IMR-90 (cell line): ENCODE measurements around the gene SNX30. TPM values are rescaled to one million over a fixed set of nuclear protein-coding genes. Genes with fewer than 3 reads are reported as not detected.

ENCODE experiments used
- ATAC-seq: fragments of 200-7000 bp; cut with Tn5 transposase; 2 replicates; pipeline ENCODE4 v1.9.1; 2020; ENCODE audit warnings: low read depth, mild to moderate bottlenecking, moderate library complexity
- BruUV-seq: library from RNA; stranded (reverse); fragments of 400-500 nt; replicated peaks from 2 replicates; lab custom pipeline; 2021; lab: Mats Ljungman, UMichigan
- CTCF ChIA-PET: fragments of 300-600 bp; formaldehyde crosslinking; extraction: SDS; loops from one replicate; lab custom pipeline; 2021; ENCODE audit warnings: antibody characterized with exemption; lab: Yijun Ruan, JAX
- POLR2A ChIA-PET: fragments of 300-600 bp; sonication (Branson Sonifier 250); formaldehyde crosslinking; loops from one replicate; lab custom pipeline; 2022; ENCODE audit warnings: antibody characterized with exemption; ENCODE audit not compliant: unreplicated experiment; lab: Charles Lee
- DNase-seq: peaks from one replicate; pipeline ENCODE4 v3.0.0; 2013
- H2AFZ ChIP-seq: replicated peaks from 2 replicates; pipeline ENCODE3; 2013; ENCODE audit warnings: low read length, mild to moderate bottlenecking; ENCODE audit not compliant: poor library complexity
- H2AK5ac ChIP-seq: 2 replicates; pipeline ENCODE4 v1.6.1; 2013; ENCODE audit warnings: low read depth, low read length, inconsistent platforms
- H2AK9ac ChIP-seq: replicated peaks from 2 replicates; pipeline ENCODE3; 2013; ENCODE audit warnings: mild to moderate bottlenecking, low read depth, low read length, moderate library complexity; ENCODE audit not compliant: poor library complexity
- H2BK120ac ChIP-seq: 2 replicates; pipeline ENCODE4 v1.6.1; 2013; ENCODE audit warnings: low read depth, low read length, inconsistent platforms
- H2BK15ac ChIP-seq: 3 replicates; pipeline ENCODE4 v1.6.1; 2013; ENCODE audit warnings: low read depth, low read length, inconsistent platforms
- H2BK20ac ChIP-seq: 2 replicates; pipeline ENCODE4 v1.6.1; 2013; ENCODE audit warnings: low read depth, mild to moderate bottlenecking, inconsistent platforms, low read length, moderate library complexity
- H2BK5ac ChIP-seq: 2 replicates; pipeline ENCODE4 v1.6.1; 2013; ENCODE audit warnings: mild to moderate bottlenecking, low read depth, low read length, inconsistent platforms; ENCODE audit not compliant: poor library complexity, severe bottlenecking
- H3K14ac ChIP-seq: replicated peaks from 2 replicates; pipeline ENCODE4 v1.6.1; 2013; ENCODE audit warnings: low read depth, low read length, inconsistent platforms
- H3K18ac ChIP-seq: 2 replicates; pipeline ENCODE4 v1.6.1; 2013; ENCODE audit warnings: low read depth, low read length, control low read depth
- H3K23ac ChIP-seq: 2 replicates; pipeline ENCODE4 v1.6.1; 2013; ENCODE audit warnings: low read depth, low read length, inconsistent platforms
- H3K27ac ChIP-seq: 2 replicates; pipeline ENCODE4 v1.5.1; 2013; ENCODE audit warnings: mild to moderate bottlenecking, control low read depth, low read length; ENCODE audit not compliant: insufficient read depth
- H3K27me3 ChIP-seq: 2 replicates; pipeline ENCODE4 v1.6.1; 2013; ENCODE audit warnings: low read length; ENCODE audit not compliant: control insufficient read depth, insufficient read depth
- H3K36me3 ChIP-seq: 2 replicates; pipeline ENCODE4 v1.6.1; 2013; ENCODE audit warnings: low read length, mixed read lengths; ENCODE audit not compliant: control insufficient read depth, insufficient read depth
- H3K4ac ChIP-seq: 2 replicates; pipeline ENCODE4 v1.6.1; 2013; ENCODE audit warnings: low read depth, low read length, inconsistent platforms
- H3K4me1 ChIP-seq: 2 replicates; pipeline ENCODE4 v1.6.1; 2013; ENCODE audit warnings: low read length, mixed read lengths; ENCODE audit not compliant: control insufficient read depth, insufficient read depth
- H3K4me2 ChIP-seq: 2 replicates; pipeline ENCODE4 v1.6.1; 2013; ENCODE audit warnings: low read depth, mild to moderate bottlenecking, control low read depth, low read length, moderate library complexity
- H3K4me3 ChIP-seq: 2 replicates; pipeline ENCODE4 v1.5.1; 2013; ENCODE audit warnings: low read depth, mild to moderate bottlenecking, control low read depth, low read length, moderate library complexity; ENCODE audit not compliant: insufficient read depth
- H3K56ac ChIP-seq: 2 replicates; pipeline ENCODE4 v1.6.1; 2013; ENCODE audit warnings: low read length, inconsistent platforms; ENCODE audit not compliant: insufficient read depth; ENCODE audit errors: extremely low read depth
- H3K79me1 ChIP-seq, 2 experiments: 2 replicates each; pipeline ENCODE4 v1.6.1; 2013; ENCODE audit warnings: low read length in 2 of 2, inconsistent platforms in 1 of 2, low read depth in 1 of 2
- H3K9ac ChIP-seq: 2 replicates; pipeline ENCODE4 v1.6.1; 2013; ENCODE audit warnings: low read depth, low read length, control low read depth
- H3K9me1 ChIP-seq: 2 replicates; pipeline ENCODE4 v1.6.1; 2013; ENCODE audit warnings: low read length, inconsistent platforms; ENCODE audit not compliant: insufficient read depth
- H3K9me3 ChIP-seq: 2 replicates; pipeline ENCODE4 v1.6.1; 2013; ENCODE audit warnings: low read length; ENCODE audit not compliant: control insufficient read depth, insufficient read depth
- H4K20me1 ChIP-seq: 2 replicates; pipeline ENCODE4 v1.6.1; 2013; ENCODE audit warnings: low read length, inconsistent platforms; ENCODE audit not compliant: insufficient read depth
- H4K5ac ChIP-seq: 2 replicates; pipeline ENCODE4 v1.6.1; 2013; ENCODE audit warnings: mild to moderate bottlenecking, low read depth, low read length, control low read depth
- H4K8ac ChIP-seq, 2 experiments: 2 replicates each; pipeline ENCODE4 v1.6.1; 2013; ENCODE audit warnings: low read depth in 2 of 2, low read length in 2 of 2, control low read depth in 1 of 2, inconsistent platforms in 1 of 2
- H4K91ac ChIP-seq: 2 replicates; pipeline ENCODE4 v1.6.1; 2013; ENCODE audit warnings: low read depth, low read length, inconsistent platforms; ENCODE audit not compliant: insufficient read depth
- BHLHE40 ChIP-seq: fragments of 150-350 bp; IDR thresholded peaks from 2 replicates; pipeline ENCODE4 v1.6.1; 2016; ENCODE audit warnings: mild to moderate bottlenecking, low read depth, low read length
- CEBPB ChIP-seq: IDR thresholded peaks from 2 replicates; pipeline ENCODE4 v1.6.1; 2012; ENCODE audit warnings: low read depth, low read length, improper control_type of control experiment
- CHD1 ChIP-seq: IDR thresholded peaks from 2 replicates; pipeline ENCODE4 v1.6.1; 2012; ENCODE audit warnings: low read depth, low read length, improper control_type of control experiment
- CTCF ChIP-seq: conservative IDR thresholded peaks from 2 replicates; pipeline ENCODE4 v1.5.1; 2012; ENCODE audit warnings: mild to moderate bottlenecking, low read depth, low read length, improper control_type of control experiment
- FOS ChIP-seq: fragments of 150-350 bp; IDR thresholded peaks from 2 replicates; pipeline ENCODE4 v1.6.1; 2016; ENCODE audit warnings: low read depth, low read length
- MAFK ChIP-seq: IDR thresholded peaks from 2 replicates; pipeline ENCODE4 v1.6.1; 2012; ENCODE audit warnings: low read depth, low read length, improper control_type of control experiment
- MAZ ChIP-seq: IDR thresholded peaks from 2 replicates; pipeline ENCODE4 v1.6.1; 2012; ENCODE audit warnings: low read depth, mild to moderate bottlenecking, low read length, improper control_type of control experiment, moderate library complexity, borderline replicate concordance
- MXI1 ChIP-seq: IDR thresholded peaks from 2 replicates; pipeline ENCODE4 v1.6.1; 2012; ENCODE audit warnings: low read depth, mild to moderate bottlenecking, low read length, moderate library complexity, borderline replicate concordance
- NFE2L2 ChIP-seq: fragments of 150-350 bp; IDR thresholded peaks from 2 replicates; pipeline ENCODE4 v1.6.1; 2016; ENCODE audit warnings: low read depth, mild to moderate bottlenecking, low read length
- POLR2A ChIP-seq: IDR thresholded peaks from 2 replicates; pipeline ENCODE4 v1.6.1; 2012; ENCODE audit warnings: mild to moderate bottlenecking, low read depth, low read length
- RAD21 ChIP-seq: IDR thresholded peaks from 2 replicates; pipeline ENCODE4 v1.6.1; 2012; ENCODE audit warnings: low read length, improper control_type of control experiment
- RCOR1 ChIP-seq: IDR thresholded peaks from 2 replicates; pipeline ENCODE4 v1.6.1; 2012; ENCODE audit warnings: mild to moderate bottlenecking, low read length, improper control_type of control experiment; ENCODE audit not compliant: insufficient replicate concordance
- RFX5 ChIP-seq: IDR thresholded peaks from 2 replicates; pipeline ENCODE4 v1.8.0; 2012; ENCODE audit warnings: low read depth, mild to moderate bottlenecking, low read length, moderate library complexity
- SMC3 ChIP-seq: fragments of 150-350 bp; IDR thresholded peaks from 2 replicates; pipeline ENCODE4 v1.6.1; 2016; ENCODE audit warnings: low read depth, mild to moderate bottlenecking, antibody characterized with exemption, low read length, moderate library complexity
- WGBS, 2 experiments: methylation state at CpG; one replicate each; pipeline versions ENCODE4 v1.1.5 to v1.1.7; 2013; ENCODE audit warnings: missing lambda C conversion rate in 2 of 2; ENCODE audit not compliant: insufficient read length in 1 of 2; ENCODE audit errors: extremely low coverage in 2 of 2; 5-methylcytosine and 5-hydroxymethylcytosine counted together
- dilution Hi-C: fragments of 300-500 bp; cut with HindIII; formaldehyde crosslinking; loops from one replicate; pipeline ENCODE4 v1.14.3; 2018; ENCODE audit warnings: low sequenced_read_pairs; ENCODE audit not compliant: unreplicated experiment
- in situ Hi-C: fragments of 300-500 bp; cut with MboI; formaldehyde crosslinking; loops from 3 replicates; pipeline ENCODE4 v1.14.3; 2019; ENCODE audit warnings: low sequenced_read_pairs, inconsistent platforms, mixed read lengths
- intact Hi-C: fragments of 100-400 bp; cut with micrococcal nuclease; formaldehyde crosslinking; loops from 2 replicates; pipeline ENCODE4 v1.10.0; 2022
- polyA plus RNA-seq, 3 experiments: library from polyadenylated mRNA; depleted of rRNA; stranded (reverse); fragments of >200 nt; gene quantifications; 2 replicates each; pipeline ENCODE4 v1.2.3, GENCODE V29; 2012; ENCODE audit warnings: low replicate concordance in 1 of 3
- total RNA-seq: library from RNA; depleted of rRNA; stranded (reverse); fragments of >200 nt; gene quantifications from 2 replicates; pipeline ENCODE4 v1.2.3, GENCODE V29; 2012

The SNX30 gene
- total and polyA plus RNA-seq, 2 of the 4 experiments (the other 2 are of a cell fraction): 8.0 to 18.8 TPM

GRCh38 chr9:112881331-112881730, 130.8 kb downstream of the SNX30 start:
- Histone ChIP-seq H3K4me3 (no peak overlapping the region), H3K23ac (no peak overlapping the region), H4K5ac (no peak overlapping the region), H3K56ac (no peak overlapping the region), H3K18ac (no peak overlapping the region), H2BK5ac (no peak overlapping the region), H3K36me3 (peaks cover 5% of the 10 kb centered on the region; the same call in 1 of the 2 replicates), H3K4me1 (peaks cover 5% of the 10 kb centered on the region), H2AK5ac (no peak overlapping the region), H2BK120ac (no peak overlapping the region), H3K9me1 (no peaks in the 10 kb centered on the region), H2BK20ac (no peak overlapping the region), H2BK15ac (no peak overlapping the region), H2AK9ac (no peak overlapping the region), H3K4ac (no peak overlapping the region), H4K20me1 (no peaks in the 10 kb centered on the region), H3K4me2 (no peak overlapping the region), H3K14ac (no peak overlapping the region), H2AFZ (no peak overlapping the region), H4K8ac (no peak overlapping the region), H3K9me3 (no peaks in the 10 kb centered on the region), H3K27me3 (no peaks in the 10 kb centered on the region), H3K9ac (no peak overlapping the region), H4K91ac (no peak overlapping the region), H3K27ac (no peak overlapping the region), H3K79me1 (no peaks in the 10 kb centered on the region)
- in situ Hi-C loops: no loop called here
- ATAC-seq (peak; percentile 82), DNase-seq (peak; percentile 81)
- no TSS peak for BruUV-seq
- intact Hi-C loops: no loop called here
- dilution Hi-C loops: no loop called here
- WGBS, 2 experiments: 48% methylated on average over 5 of the region's 7 CpGs; no CpG with 5 or more reads in 1 of the 2 experiments
- POLR2A ChIA-PET: no interaction called here
- CTCF ChIA-PET: interaction anchor here (2.0 kb wide), 1 partner anchor 21 kb away, joined by 5 read pairs; no protein-coding TSS in a partner anchor
- no peak for TF ChIP-seq CEBPB
- no peak for TF ChIP-seq RFX5
- no peak for TF ChIP-seq NFE2L2
- TF ChIP-seq BHLHE40: no peak
- TF ChIP-seq POLR2A: no peak
- TF ChIP-seq CTCF: no peak
- no peak for TF ChIP-seq RAD21
- TF ChIP-seq FOS: no peak
- no peak for TF ChIP-seq CHD1
- no peak for TF ChIP-seq MXI1
- no peak for TF ChIP-seq RCOR1
- no peak for TF ChIP-seq SMC3
- no peak for TF ChIP-seq MAZ
- no peak for TF ChIP-seq MAFK
